Esophagus mucosa (tissue), 1 donor: ENCODE measurements around the gene PPM1H. TPM values are rescaled to one million over a fixed set of nuclear protein-coding genes. Genes with fewer than 3 reads are reported as not detected.
"Not testable (repeated sequence)": the region's sequence is repeated elsewhere in the genome, so short reads cannot be mapped to it uniquely, and the experiment has no call there.

Experiments
- ATAC-seq: fragments of 200-7000 bp; cut with Tn5 transposase; one replicate; pipeline ENCODE4 v1.9.1; 2020
- total RNA-seq: library from RNA; stranded (reverse); gene quantifications from one replicate; pipeline ENCODE4 v1.2.4, GENCODE V29; 2023
- donor health status: DM: yes; HTN: yes; CAD: no.

The PPM1H gene
- total RNA-seq, 1 donor from 2014 or later = 0.56 TPM

DNA sequence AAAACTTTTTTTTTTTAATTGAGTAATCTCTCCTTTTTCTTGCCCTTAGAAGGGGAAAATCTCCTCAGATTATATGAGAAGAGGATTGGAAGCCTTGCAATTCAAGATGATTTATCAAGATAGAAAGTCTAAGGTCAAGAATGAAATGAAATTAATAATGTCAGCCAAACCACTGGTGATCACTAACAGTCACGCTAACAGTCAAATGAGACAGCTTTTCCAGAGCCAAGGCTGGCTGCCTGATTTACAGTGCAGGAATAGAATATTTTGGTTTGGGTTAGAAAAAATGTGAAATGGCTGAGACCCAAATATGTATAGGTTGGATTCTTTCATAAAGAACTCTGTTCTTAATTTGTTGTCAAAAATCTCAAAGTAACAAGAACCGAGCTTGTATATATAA lies 204.3 kb downstream of the PPM1H start:
- no peak for ATAC-seq

DNA sequence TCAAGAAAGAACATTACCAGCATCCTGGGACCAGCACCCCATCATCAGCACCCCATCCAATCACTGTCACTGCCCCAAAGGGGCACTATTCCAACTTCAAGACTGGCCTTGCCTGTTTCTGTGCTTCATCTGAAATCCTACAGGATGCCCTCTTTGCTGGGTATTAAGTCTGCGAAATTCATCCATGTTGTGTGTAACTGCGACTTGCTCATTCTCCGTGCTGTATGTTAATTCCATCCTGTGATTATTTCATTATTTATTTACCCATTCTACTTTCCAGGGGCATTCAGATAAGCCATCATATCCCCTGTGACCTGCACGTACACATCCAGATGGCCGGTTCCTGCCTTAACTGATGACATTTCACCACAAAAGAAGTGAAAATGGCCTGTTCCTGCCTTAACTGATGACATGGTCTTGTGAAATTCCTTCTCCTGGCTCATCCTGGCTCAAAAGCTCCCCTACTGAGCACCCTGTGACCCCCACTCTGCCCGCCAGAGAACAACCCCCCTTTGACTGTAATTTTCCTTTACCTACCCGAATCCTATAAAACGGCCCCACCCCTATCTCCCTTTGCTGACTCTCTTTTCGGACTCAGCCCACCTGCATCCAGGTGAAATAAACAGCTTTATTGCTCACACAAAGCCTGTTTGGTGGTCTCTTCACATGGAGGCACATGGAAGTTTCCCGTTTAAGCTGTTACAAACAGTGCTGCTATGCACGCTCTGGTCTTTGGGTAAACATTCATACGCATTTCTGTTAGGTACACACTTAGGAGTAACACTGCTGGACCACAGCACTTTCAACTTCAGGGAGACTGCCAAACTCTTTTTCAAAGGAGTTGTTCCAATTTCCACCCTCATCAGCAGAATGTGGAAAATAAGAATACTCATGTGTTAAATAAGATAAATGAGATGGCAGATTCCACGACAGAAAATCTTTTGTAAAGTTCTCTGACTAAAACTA lies 205.1 kb downstream of the PPM1H start:
- not testable (repeated sequence) for ATAC-seq

DNA sequence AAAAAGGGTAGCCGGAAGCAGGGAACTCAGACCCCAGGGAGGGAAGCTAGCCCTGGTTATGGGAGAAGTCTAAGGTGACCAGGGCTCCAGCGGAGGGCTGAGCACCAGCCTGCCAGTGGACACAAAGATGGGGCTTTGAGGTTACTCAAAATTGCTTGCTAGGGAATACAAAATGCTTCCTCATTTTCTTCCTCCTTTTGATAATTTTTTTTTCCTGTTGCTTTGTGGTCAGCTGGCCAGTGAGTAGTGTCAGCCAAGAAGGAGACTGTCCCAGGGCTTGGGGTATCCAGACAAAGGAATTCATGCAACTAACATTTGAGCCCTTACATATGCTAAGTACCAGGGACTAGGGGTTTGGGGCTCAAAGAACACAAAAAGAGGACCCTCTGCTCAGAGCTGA lies 206.2 kb downstream of the PPM1H start:
- no peak for ATAC-seq

DNA sequence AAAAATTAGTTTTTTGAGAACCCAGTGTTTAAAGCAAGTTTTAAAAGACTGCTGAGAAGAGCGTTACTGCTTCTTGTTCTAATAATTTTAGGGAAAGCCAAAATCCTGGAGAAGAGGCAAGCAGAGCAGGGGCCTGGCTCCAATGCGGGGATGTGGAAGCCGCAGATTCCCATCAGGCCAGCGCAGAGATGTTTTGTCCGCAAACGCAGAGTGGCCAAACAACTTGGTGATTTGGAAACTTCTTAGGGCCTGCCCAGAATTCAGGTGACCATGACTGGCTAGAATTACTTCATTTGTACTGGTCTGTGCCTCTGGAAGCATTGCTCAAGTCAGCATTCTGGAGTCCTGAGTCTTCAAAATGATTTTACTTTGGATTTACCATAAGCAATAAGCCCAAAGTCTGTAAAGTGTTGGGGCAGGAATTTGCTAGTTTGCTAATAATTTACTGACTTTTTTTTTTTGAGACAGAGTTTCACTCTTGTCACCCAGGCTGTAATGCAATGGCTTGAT lies 208.4 kb downstream of the PPM1H start:
- ATAC-seq = no peak

DNA sequence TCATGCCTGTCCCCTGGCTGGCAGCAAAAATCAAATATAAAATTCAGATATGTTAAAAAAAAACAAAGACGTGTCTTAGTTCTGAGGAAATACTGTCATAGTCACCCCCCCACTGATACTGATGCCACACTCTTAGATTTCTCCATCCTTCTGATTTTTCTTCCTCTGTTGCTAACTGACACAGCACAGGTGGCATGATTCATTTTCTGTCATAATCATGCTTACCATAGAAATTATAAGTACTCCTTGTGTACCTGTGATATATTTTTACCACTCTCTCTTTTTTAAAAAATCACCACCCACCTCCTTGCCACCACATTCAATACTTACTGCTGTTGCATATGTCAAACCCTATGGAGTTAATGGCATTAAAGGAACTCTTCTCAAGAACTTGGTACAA lies 209.2 kb downstream of the PPM1H start:
- no peak for ATAC-seq

DNA sequence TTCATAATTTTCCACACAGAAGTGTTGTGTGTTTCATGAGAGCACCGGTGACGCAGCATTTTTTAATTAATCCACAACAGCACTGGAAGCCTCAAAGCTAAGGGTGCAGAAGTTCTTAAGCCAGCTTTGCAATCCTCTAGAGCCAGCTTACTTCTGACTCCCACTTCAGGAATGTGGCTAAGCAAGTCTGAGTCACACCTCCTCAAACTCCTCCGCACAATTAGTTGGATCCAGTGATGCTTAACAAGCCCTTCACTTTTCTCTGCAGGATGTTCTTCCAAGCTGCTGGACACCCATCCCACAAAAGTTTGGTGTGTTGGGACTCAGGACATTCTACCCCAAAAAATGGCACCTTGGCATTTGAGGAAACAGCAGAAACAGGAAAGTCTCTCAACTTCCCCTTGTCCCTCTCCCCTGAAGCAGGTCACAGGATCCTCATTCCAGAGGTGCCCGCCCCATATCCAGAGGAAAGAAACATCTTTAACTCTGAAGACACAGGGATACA lies 210.0 kb downstream of the PPM1H start:
- peak; percentile 100 for ATAC-seq

DNA sequence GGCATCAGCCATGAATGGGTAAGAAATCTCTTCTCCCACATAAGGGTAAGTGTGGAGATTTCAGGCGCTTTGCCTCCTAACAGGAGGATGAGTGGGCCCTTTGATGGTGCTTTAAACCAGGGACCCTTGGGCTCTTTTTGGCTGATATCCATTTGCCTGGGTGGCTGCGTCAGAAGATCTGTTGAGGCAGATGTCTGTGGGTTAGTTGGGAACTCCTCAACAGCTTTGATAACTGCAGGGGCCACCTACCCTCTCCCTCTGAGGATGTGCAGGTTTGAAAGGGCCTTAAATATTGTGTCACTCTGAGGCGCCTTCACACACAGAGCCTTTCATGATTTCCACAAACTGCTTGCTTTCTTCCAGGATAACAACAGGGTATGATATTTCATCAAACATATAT lies 210.7 kb downstream of the PPM1H start:
- no peak for ATAC-seq

DNA sequence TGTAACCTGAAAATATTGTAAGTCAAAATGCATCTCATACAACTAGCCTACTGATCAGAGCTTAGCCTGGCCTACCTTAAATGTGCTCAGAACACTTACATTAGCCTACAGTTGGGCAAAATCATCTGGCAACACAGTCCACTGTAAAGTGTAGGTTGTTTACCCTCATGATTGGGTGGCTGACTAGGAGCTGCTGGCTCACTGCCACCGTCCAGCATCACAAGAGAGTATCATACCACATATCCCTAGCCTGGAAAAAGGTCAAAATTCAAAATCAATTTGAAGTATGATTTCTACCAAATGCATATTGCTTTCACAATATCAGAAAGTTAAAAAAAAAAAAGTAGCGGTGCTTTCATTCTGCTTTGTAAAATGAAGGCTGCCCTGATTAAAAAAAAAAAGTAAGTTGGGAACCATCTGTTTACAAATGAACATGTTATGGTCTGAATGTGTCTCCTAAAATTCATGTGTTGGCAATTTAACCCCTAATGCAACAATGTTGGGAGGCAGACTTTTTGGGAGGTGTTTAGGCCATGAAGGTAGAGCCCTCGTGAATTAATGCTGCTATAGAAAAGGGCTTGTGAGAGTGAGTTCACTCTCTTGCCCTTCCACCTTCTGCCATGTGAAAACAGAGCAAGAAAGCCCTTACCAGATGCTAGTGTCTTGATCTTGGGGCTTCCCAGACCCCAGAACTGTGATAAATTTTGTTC lies 211.8 kb downstream of the PPM1H start:
- ATAC-seq = no peak

DNA sequence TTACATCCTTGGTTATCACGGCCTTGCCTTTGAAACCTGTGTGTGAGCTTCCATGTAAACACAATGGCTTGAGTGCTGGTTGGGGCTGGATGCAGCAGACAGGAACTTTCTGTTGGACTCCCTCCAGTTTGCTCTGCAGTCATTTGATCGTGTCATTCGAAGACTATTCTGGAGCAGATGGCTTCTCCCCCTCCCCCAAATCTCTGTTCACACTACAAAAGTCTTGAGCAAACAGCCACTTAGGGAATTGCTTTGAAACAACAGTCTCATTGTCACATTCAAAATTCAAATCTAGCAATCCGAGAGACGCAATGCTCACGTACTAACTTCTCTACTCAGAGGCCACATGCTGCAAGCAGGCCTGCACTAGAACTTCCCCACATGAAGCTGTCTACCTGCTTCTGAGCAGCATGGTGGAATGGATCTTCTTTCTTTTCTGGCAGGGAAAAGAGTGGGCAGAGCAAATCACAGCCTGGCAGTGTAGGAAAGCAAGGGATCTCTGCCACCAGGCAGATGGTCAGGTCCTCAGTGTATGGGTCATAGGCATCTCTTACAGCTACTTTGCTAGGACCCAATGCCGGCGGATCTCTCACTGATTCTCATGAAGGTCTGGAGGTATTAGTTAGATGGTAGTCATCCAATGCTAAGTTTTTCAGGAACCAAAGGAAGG lies 214.2 kb downstream of the PPM1H start:
- no peak for ATAC-seq

DNA sequence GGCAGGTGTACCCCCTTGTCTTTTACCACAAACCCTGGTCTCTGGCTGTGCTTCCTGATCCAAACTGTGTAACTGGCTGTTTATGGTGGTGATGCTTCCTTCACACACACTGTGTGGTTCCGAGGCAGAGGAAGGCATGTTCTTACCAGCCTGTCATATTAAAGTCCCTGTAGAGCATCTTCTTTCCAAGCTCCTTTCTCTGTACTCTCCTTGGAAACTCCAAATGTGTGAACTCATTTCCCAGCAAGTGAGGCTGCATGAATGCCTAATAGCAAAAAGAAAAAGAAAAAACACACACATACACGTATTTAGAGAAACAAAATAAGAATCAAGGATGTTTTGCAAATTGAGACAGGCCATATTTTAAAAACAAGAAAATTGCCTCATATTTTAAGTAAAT lies 214.9 kb downstream of the PPM1H start:
- ATAC-seq = no peak

DNA sequence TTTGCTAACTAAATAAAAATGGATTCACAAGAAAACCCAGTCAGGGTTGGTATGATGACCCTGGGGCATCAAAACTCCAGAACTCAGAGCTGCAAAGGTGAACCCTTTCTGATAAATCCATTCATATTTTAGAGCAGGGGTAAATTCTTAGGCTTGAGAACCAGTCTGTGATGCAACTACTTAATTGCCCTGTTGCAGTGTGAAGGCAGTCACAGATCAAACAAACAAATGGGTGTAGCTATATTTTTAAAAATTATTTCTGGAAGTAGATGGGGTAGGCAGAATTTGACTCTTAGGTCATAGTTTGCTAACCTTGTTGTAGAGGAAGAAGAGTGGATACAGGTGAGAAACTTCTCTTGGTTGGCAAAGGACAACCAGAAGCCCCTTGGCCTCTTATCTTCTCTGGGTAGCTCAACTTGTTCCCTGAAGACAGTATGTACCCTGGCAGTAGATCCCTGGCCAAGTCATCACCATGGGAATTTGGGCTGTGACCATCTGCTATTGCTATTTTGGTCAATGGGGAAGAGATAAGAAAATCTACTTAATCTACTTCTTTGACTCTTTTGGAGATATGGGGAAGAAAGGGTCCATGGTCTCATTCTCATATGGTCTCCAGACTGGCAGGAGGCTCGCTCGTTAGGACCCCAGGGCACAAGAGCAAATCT lies 216.1 kb downstream of the PPM1H start:
- no peak for ATAC-seq

DNA sequence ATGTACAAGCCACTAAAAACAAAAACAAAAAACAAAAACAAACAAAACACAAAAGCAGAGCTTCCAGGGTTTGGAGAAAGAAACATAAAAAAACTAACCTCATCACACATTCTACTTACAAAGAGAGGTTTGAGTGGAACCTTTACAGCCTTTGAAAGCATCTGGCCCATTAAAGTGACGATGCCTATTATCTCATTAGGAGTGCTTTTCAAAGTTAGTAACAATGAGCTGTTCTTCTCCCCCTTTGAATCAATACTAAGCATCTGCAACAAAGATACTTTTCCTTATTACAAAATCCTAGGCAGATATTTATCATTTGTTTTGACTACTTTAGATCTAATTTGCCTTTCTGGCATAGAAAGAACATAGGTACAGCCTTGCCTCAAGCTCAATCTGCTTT lies 217.3 kb downstream of the PPM1H start:
- no peak for ATAC-seq

DNA sequence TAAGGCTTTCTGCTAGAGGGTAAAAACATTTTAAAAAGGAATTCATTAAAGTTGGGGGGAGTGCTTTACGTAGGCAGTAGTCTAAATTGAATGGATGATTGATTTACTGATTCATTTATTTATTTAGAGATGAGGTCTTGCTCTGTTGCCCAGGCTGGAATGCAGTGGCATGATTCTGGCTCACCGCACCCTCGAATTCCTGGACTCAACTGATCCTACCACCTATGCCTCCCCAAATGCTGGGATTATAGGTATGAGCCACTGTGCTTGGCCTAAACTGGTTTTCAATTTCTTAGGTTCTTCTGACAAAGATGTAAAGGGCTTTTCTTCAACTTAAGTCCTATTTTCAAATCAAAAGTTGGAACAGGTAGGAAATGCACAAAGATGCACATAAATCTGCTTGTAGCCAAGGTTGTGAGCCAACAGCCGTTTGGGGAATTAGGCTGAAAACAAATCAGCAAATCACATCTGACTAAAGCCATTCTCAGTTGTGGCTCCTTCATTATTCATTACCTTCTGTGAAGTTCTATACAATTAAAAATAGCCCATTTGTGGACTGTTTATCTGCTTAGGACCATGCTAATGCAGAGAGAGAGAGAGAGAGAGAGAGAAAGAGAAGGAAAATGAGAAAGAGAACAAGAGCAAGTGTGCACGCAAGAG lies 218.0 kb downstream of the PPM1H start:
- peak; percentile 80 for ATAC-seq

DNA sequence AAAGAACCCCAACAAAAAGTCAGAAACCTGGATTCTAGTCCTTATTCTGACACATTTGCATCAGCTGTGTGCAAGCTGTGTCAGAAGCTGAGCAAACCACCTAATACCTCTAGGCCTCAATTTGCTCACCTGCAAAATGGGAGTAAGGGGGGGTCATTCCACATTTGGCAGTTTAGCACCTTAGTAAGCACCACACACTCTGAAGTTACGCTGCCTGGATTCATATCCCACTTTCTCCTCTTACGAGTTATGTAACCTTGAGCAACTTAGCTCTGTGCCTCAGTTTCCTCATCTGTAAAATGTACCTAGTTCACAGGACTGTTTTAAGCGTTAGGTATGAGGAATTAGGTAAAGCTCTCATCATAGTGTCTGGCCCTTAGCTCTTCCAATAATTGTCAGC lies 218.9 kb downstream of the PPM1H start:
- no peak for ATAC-seq

DNA sequence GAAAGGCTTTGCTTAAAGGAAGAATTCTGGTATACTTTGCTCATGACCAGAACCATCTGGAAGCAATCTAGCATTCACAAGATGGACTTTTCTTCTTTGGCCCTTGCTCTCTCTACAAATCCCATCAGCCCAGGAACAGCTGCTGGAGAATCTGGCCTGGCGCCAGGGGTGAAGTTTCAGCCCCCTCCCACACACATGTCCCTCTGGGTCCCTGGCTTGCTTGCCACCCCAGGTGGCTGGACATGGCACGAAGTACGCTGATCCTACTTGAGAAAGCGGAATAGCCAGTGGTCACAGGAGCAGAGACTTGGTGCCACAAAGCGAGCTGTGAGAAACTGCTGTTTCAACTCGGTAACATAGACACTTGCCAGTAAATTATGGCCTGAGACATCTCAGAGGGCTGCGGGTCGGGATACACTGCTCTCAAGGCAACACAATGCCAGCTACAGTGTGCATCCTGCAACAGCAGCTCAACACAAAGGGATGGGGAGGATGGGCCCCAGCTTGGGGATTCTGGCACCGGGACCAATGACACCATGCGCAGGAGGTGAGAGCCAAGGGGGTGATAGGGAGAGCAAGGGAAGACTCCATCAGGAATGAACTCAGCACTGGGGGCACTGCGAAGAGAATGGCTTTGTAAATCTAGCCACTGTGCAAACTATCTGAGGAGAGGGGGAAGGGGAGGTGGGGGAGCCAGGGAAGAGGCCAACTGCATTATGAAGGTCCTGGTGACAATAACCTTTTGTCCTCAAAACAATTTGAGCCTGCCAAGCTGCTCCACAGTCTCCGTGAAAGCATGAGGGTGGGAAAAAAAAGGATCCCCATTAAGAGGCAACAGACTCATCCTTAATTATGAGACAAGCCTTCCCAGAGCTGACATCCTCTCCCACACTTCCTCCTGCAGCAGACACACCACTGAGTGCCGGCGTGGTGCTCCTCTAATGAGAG lies 219.9 kb downstream of the PPM1H start:
- no peak for ATAC-seq

DNA sequence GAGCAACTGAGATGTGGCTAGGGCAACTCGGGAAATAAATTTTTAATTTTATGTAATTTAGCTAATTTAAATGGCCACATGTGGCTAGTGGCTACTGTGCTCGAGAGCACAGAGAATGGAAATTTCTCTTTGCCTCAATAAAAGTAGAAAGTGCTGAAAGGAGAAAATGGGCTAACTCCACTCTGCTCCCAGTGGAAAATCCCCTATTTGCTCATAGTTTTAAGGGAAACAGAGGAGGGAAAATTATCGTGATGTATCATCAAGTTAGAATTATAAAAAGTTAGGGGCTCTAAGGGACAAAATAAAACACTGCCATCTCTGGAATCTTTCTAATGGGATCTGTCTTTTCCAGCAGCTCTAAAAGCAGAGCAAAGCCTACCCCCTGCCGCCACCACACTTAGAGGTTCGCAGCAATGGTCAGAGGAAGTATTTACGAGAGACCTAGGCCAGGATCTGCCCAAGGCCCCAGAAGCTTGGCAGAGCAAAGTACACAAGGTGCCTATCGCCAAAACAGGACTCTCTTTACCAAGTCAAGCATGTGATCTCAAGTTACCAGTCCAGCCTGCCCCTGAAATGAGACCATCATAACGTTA lies 220.7 kb downstream of the PPM1H start:
- ATAC-seq = no peak

DNA sequence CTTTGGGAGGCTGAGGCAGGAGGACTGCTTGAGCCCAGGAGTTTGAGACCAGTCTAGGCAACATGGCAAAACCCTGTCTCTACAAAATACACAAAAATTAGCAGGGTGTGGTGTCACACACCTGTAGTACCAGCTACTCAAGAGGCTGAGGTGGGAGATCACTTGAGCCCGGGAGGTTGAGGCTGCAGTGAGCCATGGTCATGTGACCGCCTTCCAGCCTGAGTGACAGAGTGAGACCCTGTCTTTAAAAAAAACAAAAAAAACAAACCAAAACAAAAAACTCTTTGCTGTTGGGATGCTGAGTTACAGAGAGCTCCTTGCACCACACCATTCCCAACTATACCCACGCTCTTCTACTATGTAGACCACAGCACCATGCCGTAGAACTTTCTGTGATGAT lies 221.2 kb downstream of the PPM1H start:
- ATAC-seq = no peak

DNA sequence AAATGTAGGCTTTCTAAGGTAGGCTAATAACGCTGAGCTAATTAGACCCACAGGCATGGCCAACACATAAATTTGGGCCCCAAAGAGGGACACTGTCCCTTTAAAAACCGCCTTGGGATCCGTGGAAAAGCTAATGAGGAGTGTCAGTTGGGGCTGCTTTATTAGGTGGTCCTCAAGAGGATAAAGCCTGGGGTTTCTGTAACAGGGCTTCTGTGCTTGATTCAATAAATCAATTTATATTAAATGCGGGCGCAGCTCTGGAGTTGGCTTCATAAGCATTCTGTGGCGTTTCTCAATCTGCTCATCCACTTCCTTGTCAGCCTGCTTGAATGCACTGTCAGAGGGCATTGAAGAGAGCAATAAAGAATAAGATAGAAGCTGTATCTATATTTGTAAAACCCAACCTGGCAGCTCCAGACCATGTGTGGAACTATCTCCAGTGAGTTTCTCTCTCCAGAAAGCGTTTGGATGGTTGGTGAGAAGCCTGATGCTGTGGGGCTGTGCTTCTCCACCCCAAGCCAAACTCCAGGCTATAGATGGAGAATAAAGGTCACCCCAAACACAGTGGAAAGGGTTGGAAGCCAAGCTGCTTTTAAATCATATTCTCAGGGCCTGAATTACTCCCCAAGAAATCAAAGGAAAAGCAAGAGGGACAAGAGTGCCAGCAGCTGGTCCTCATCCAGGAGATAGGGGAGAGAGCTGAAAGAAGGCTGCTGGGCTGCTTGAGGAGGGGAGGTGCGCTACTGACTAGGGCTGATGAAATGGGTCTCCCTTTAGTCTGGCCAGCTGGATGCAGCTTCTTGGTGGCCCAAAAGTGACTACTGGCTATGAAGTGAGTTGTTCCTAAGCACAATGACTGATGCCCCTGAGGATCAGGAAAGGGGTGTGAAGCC lies 222.0 kb downstream of the PPM1H start:
- ATAC-seq = no peak

DNA sequence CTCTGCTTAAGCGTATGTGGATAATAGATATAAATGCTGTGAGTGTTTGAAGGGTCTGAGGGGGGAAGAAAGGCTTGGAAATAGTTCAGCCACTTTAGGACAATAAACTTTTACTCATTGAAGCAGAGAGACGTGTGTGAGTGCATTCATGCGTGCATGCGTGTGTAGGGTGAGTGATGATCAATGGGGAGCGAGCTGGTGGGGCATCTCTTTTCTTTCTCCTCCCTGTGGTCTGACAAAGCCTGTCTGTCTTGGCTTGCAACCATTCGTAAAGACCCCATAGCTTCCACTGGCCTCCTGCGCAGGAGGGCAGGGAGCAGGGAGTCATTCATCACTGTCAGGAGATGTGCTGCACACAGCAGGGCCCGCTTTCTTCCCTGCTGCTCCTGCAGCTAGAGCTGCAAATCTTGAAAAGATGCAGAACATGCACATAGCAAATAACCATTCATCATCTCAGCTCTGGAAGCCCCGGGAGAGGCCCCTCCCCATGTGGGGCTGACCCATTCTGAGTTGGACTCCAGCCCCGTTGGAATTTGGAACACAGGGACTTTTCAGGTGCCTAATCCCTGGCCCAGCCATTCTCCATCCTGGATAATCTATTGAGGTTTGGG lies 223.2 kb downstream of the PPM1H start:
- no peak for ATAC-seq
